GM12878 (cell line): ENCODE measurements around the gene FGR. TPM values are rescaled to one million over a fixed set of nuclear protein-coding genes. Genes with fewer than 3 reads are reported as not detected.

Experiments used
- BCLAF1 ChIP-seq: fragments of 450-650 bp; IDR thresholded peaks from 2 replicates; pipeline ENCODE4 v1.6.1; 2017; ENCODE audit warnings: antibody characterized with exemption, mild to moderate bottlenecking, moderate library complexity
- BHLHE40 ChIP-seq, 2 experiments: fragments of 450-650 bp in 1 of 2; IDR thresholded peaks; 2 replicates each; pipeline ENCODE4 v1.6.1; 2011 to 2017; ENCODE audit warnings: low read depth in 2 of 2, borderline replicate concordance in 1 of 2, improper control_type of control experiment in 1 of 2, low read length in 1 of 2, mild to moderate bottlenecking in 1 of 2
- E4F1 ChIP-seq: fragments of 450-650 bp; IDR thresholded peaks from 2 replicates; pipeline ENCODE4 v1.6.1; 2018; ENCODE audit warnings: borderline replicate concordance, mild to moderate bottlenecking; ENCODE audit not compliant: partially characterized antibody
- IRF3 ChIP-seq: fragments of 450-650 bp; IDR thresholded peaks from 2 replicates; pipeline ENCODE4 v1.6.1; 2014; ENCODE audit warnings: mild to moderate bottlenecking
- RELB ChIP-seq: fragments of 450-650 bp; IDR thresholded peaks from 2 replicates; pipeline ENCODE4 v1.6.1; 2017; ENCODE audit warnings: low read depth, mild to moderate bottlenecking, moderate library complexity
- ZBTB4 ChIP-seq: fragments of 450-650 bp; formaldehyde crosslinking; IDR thresholded peaks from 2 replicates; pipeline ENCODE4 v1.4.0; 2022; ENCODE audit warnings: mild to moderate bottlenecking, moderate library complexity
- ZNF274 ChIP-seq: IDR thresholded peaks from one replicate; pipeline ENCODE4 v1.8.0; 2011; ENCODE audit not compliant: insufficient read length, insufficient read depth
- ZNF687 ChIP-seq: fragments of 450-650 bp; IDR thresholded peaks from 2 replicates; pipeline ENCODE4 v1.6.1; 2017; ENCODE audit warnings: mild to moderate bottlenecking, moderate library complexity
- polyA plus RNA-seq, 11 experiments: library from polyadenylated mRNA; depleted of rRNA in 4 of 11; unstranded in 6 of 11; stranded (reverse) in 5 of 11; fragments of >200 nt; fragmentation: Nextera tagmentation in 4 of 11; fragmentation: Illumina TruSeq in 1 of 11; extraction: Ambion mirVana in 4 of 11; extraction: Trizol in 1 of 11; gene quantifications; 1 replicate in 1 of 11; 2 replicates in 10 of 11; pipeline versions ENCODE4 v1.2.1 to v1.2.3, GENCODE V29; 2011 to 2016; ENCODE audit warnings: inconsistent platforms in 2 of 11, missing spikeins in 2 of 11, low read depth in 1 of 11
- total RNA-seq, 4 experiments: library from RNA; depleted of rRNA in 3 of 4; stranded (reverse); fragments of >200 nt in 3 of 4; fragmentation: Illumina TruSeq in 1 of 4; extraction: Trizol in 1 of 4; gene quantifications; 2 replicates each; pipeline versions ENCODE4 v1.2.1 to v1.2.3, GENCODE V29; 2013 to 2021

Gene FGR
- total and polyA plus RNA-seq, 10 of the 15 experiments (the other 5 are each of a cell fraction or from before 2014, with no cell fraction given): 10.9 to 193 (median 74.7) TPM

- TF ChIP-seq E4F1 (no peak), ZNF274 (no peak), BHLHE40 (IDR thresholded peaks at IDR 0.05; ENCODE audit: borderline replicate concordance in 1 of 2, low read depth in 2 of 2, low read length in 1 of 2) (no peak), RELB (no peak), ZNF687 (no peak), ZBTB4 (CRISPR knock-in tag) (no peak), IRF3 (no peak), BCLAF1 (no peak)
Observed at GRCh38 chr1:27593678-27594563, 41.1 kb downstream of the FGR start (continued).
